ENCODE measurements around the gene BLNK.

DNA sequence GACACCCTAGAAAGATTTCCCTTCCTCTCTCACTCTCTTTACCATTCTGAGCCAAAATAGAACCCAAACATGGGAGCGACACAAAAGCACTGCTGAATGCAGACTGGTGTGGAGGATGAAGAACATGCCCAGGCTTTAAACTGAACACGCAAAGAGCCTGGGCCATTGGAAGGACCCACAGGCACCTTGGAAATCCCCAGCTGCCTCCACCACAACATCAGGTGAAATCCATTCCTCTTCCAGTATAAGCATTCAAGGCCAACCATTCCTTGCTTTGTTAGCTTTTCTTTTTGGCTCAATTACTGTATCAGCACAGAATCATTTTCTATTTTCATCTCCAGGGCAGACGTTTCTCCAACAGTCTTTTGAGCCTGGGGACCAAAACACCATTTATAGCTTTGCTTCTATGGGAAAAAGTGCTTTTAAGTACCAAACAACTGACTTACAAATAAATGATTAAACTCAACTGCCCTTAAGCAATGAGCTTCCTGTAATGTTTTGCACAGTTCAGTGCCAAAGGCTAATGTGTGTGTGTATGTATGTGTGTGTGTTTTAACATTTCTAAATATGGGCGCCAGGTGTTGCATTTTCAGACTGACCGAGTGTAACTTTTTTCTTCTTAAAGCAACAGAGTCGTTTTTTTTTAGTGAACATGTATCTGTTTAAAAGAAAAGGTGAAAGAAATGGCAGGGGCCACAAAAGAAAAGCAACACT lies 16.2 kb upstream of the BLNK start:
- TF ChIP-seq, protein P1, sequence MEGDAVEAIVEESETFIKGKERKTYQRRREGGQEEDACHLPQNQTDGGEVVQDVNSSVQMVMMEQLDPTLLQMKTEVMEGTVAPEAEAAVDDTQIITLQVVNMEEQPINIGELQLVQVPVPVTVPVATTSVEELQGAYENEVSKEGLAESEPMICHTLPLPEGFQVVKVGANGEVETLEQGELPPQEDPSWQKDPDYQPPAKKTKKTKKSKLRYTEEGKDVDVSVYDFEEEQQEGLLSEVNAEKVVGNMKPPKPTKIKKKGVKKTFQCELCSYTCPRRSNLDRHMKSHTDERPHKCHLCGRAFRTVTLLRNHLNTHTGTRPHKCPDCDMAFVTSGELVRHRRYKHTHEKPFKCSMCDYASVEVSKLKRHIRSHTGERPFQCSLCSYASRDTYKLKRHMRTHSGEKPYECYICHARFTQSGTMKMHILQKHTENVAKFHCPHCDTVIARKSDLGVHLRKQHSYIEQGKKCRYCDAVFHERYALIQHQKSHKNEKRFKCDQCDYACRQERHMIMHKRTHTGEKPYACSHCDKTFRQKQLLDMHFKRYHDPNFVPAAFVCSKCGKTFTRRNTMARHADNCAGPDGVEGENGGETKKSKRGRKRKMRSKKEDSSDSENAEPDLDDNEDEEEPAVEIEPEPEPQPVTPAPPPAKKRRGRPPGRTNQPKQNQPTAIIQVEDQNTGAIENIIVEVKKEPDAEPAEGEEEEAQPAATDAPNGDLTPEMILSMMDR (IDR thresholded peaks at IDR 0.05), result peak in 3 of 7 experiments; percentile 11 to 27 (median 23)
- peak in 1 of 3 donors; percentile 9 for TF ChIP-seq POLR2A (IDR thresholded peaks at IDR 0.05)

Data from body of pancreas (tissue), 4 donors.